ENCODE results near the gene RABAC1. TPM values are rescaled to one million over a fixed set of nuclear protein-coding genes. Genes with fewer than 3 reads are reported as not detected.
"Not testable (repeated sequence)": the region's sequence is repeated elsewhere in the genome, so short reads cannot be mapped to it uniquely, and the experiment has no call there.

Gene RABAC1
- total RNA-seq, 2 experiments from 2014 or later = 171 to 191 TPM

DNA sequence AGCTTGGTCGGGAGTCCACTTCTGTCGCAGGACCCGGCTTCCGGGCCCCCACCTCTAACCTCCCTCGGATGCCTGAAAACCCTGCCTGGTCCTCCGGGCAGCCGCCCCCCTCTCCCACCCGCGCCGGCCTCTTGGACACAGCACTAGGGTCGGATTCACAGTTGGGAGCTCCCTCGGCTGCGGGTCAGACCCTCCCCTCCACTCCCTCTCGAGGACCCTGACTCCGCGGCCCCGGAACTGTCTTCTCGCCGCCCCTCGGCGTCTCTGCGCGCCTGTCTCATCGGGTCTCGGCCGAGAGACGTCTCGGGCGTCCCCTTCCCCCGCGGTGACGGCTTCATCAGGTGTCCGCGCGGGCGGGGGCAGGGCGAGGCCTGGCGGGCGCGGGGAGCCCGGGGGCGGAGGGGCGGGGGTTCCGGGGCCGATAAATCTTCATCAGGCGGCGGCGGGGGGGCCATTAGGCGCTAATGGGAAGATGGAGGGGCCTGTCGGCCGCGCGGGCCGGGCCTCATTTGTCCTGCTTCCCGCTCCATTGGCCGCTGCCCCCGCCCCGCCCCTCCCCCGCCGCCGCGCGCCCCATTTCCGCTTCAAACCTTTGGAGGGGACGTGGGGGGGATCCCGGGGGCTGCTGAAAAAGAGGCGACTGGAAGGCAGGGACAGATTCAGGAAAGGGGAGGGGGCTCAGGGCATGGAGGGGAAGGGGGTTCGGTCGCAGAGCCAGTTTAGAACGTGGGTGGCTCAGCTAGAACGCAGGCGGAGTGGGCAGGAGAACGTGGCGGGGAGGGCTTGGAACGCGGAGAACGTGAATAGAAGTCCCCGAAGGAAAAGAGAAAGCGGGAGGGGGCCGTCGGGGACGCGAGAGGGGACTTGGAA is 19.0 kb downstream of the RABAC1 start:
- Histone ChIP-seq H3K27ac (ENCODE audit: low read depth, low read length, poor library complexity, severe bottlenecking) (peak overlapping the region; percentile 80), H3K79me2 (ENCODE audit: insufficient read depth, low read depth, low read length) (peaks cover 6% of the 10 kb centered on the region; the same call in 1 of the 2 replicates), H3K9me3 (ENCODE audit: low read length) (no peaks in the 10 kb centered on the region), H4K20me1 (ENCODE audit: insufficient read depth, low read length) (no peaks in the 10 kb centered on the region), H3K4me2 (ENCODE audit: low read length) (peak overlapping the region; percentile 82), H3K4me3 (ENCODE audit: low read depth, low read length, poor library complexity, severe bottlenecking) (peak overlapping the region; percentile 71), H2AFZ (ENCODE audit: low read length) (peak overlapping the region; percentile 21; the same call in 1 of the 2 replicates), H3K36me3 (ENCODE audit: insufficient read depth, low read length) (no peaks in the 10 kb centered on the region), H3K9me2 (ENCODE audit: insufficient read depth, low read length) (no peaks in the 10 kb centered on the region), H3K4me1 (ENCODE audit: insufficient read depth, low read length, poor library complexity, severe bottlenecking) (peaks cover 80% of the 10 kb centered on the region)
- ChIA-PET CTCF (ENCODE audit: unreplicated experiment) (no interaction called here), POLR2A (no interaction called here)
- intact Hi-C loops (cut with micrococcal nuclease; ENCODE audit: unreplicated experiment) = loop anchor here (10.0 kb wide), 1 partner anchor 395 kb away; no protein-coding TSS in a partner anchor
- DNase-seq (ENCODE audit: low spot score) = peak; percentile 79
- BruUV-seq (replicated peaks) = no TSS peak
- TF ChIP-seq, protein P1, sequence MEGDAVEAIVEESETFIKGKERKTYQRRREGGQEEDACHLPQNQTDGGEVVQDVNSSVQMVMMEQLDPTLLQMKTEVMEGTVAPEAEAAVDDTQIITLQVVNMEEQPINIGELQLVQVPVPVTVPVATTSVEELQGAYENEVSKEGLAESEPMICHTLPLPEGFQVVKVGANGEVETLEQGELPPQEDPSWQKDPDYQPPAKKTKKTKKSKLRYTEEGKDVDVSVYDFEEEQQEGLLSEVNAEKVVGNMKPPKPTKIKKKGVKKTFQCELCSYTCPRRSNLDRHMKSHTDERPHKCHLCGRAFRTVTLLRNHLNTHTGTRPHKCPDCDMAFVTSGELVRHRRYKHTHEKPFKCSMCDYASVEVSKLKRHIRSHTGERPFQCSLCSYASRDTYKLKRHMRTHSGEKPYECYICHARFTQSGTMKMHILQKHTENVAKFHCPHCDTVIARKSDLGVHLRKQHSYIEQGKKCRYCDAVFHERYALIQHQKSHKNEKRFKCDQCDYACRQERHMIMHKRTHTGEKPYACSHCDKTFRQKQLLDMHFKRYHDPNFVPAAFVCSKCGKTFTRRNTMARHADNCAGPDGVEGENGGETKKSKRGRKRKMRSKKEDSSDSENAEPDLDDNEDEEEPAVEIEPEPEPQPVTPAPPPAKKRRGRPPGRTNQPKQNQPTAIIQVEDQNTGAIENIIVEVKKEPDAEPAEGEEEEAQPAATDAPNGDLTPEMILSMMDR (conservative IDR thresholded peaks at IDR 0.05; ENCODE audit: low read length) = no peak

DNA sequence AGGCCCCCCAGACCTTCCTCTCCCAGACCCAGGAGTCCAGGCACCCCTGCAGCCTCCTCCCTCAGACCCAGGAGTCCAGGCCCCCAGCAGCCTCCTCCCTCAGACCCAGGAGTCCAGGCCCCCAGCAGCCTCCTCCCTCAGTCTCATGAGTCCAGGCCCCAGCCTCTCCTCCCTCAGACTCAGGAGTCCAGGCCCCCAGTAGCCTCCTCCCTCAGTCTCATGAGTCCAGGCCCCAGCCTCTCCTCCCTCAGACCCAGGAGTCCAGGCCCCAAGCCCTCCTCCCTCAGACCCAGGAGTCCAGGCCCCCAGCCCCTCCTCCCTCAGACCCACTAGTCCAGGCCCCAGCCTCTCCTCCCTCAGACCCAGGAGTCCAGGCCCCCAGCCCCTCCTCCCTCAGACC is 19.9 kb downstream of the RABAC1 start:
- Histone ChIP-seq H3K4me2 (ENCODE audit: low read length) (peak overlapping the region; percentile 82), H3K4me3 (ENCODE audit: low read depth, low read length, poor library complexity, severe bottlenecking) (peak overlapping the region; percentile 71), H3K27ac (ENCODE audit: low read depth, low read length, poor library complexity, severe bottlenecking) (peak overlapping the region; percentile 80), H3K4me1 (ENCODE audit: insufficient read depth, low read length, poor library complexity, severe bottlenecking) (peaks cover 80% of the 10 kb centered on the region)
- H3K79me2 ChIP-seq (ENCODE audit: insufficient read depth, low read depth, low read length); DNase-seq (ENCODE audit: low spot score); H2AFZ ChIP-seq (ENCODE audit: low read length); intact Hi-C loops (cut with micrococcal nuclease; ENCODE audit: unreplicated experiment); H3K36me3 ChIP-seq (ENCODE audit: insufficient read depth, low read length); CTCF ChIA-PET (ENCODE audit: unreplicated experiment); H3K9me3 ChIP-seq (ENCODE audit: low read length); BruUV-seq (replicated peaks); POLR2A ChIA-PET; H4K20me1 ChIP-seq (ENCODE audit: insufficient read depth, low read length); H3K9me2 ChIP-seq (ENCODE audit: insufficient read depth, low read length): not testable (repeated sequence)

DNA sequence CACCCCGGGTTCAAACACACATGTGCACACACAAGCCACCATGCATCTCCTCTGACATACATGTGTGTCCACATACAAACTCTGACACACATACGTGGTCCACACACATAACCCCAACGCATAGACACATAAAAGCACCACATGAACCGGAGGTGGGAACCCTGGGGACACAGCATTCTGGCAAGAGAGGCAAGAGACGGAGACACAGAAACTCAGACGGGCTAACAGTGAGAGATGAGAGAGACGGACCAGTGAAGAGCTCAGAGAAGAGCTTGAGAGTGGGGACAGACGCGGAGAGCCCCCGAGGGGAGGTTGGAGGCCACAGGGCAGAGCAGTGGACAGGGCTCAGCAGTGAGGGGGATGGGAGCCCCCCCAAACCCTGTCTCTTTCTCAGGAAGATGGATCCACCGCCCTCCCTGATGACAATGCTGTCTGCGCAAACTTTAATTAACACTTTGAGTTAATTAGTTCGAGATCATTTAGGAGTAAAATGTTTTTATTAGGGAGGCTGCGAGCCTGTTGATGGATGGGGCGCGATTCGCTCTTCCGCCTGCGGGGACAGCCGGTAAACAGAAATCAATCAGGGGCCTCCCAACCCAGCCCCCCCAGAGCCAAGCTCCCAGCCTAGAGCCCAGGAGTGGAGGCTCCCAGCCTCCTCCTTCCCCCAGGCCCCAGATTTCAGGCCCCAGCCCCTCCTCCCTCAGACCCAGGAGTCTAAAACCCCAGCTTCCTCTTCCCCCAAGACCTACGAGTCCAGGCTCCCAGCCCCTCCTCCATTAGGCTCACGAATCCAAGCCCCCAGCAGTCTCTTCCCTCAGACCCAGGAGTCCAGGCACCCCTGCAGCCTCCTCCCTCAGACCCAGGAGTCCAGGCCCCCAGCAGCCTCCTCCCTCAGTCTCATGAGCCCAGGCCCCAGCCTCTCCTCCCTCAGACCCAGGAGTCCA is 21.3 kb downstream of the RABAC1 start:
- BruUV-seq (replicated peaks) = no TSS peak
- Histone ChIP-seq H3K4me2 (ENCODE audit: low read length) (peak overlapping the region; percentile 53), H3K4me1 (ENCODE audit: insufficient read depth, low read length, poor library complexity, severe bottlenecking) (peaks cover 78% of the 10 kb centered on the region)

More for the DNA sequence above, 21.3 kb downstream of the RABAC1 start:
- Histone ChIP-seq H3K4me3 (ENCODE audit: low read depth, low read length, poor library complexity, severe bottlenecking) (peak overlapping the region; percentile 48), H3K36me3 (ENCODE audit: insufficient read depth, low read length) (no peaks in the 10 kb centered on the region), H2AFZ (ENCODE audit: low read length) (no peak overlapping the region), H3K79me2 (ENCODE audit: insufficient read depth, low read depth, low read length) (peaks cover 6% of the 10 kb centered on the region; the same call in 1 of the 2 replicates), H3K9me2 (ENCODE audit: insufficient read depth, low read length) (no peaks in the 10 kb centered on the region), H4K20me1 (ENCODE audit: insufficient read depth, low read length) (no peaks in the 10 kb centered on the region), H3K9me3 (ENCODE audit: low read length) (no peaks in the 10 kb centered on the region), H3K27ac (ENCODE audit: low read depth, low read length, poor library complexity, severe bottlenecking) (peak overlapping the region; percentile 92)
- ChIA-PET POLR2A (interaction anchor here (1.0 to 2.0 kb wide), 4 partner anchors 9 to 61 kb away, joined by 4 to 21 read pairs (median 6); partner anchors contain the start of gene ERFL), CTCF (ENCODE audit: unreplicated experiment) (interaction anchor here (1.3 kb wide), 1 partner anchor 51 kb away, joined by 4 read pairs; no protein-coding TSS in a partner anchor)
- no peak for TF ChIP-seq EZH2phosphoT487 (IDR thresholded peaks at IDR 0.05; ENCODE audit: borderline replicate concordance, low read depth, low read length)
- TF ChIP-seq, protein P1 (conservative IDR thresholded peaks at IDR 0.05; ENCODE audit: low read length) = no peak
- DNase-seq (ENCODE audit: low spot score) = peak; percentile 58
- intact Hi-C loops (cut with micrococcal nuclease; ENCODE audit: unreplicated experiment) = loop anchor here (1.0 to 2.0 kb wide), 2 partner anchors 8 to 13 kb away; no protein-coding TSS in a partner anchor

All from OCI-LY7 (cell line).